Activated naive CD4-positive, alpha-beta T cell treated with anti-CD3 and anti-CD28 coated beads, Interleukin-2, amount 10 ng/mL, durations not matched to agents 7 days and 5 days (primary cell): Measurements from ENCODE around the gene CCT3.
"Not testable (repeated sequence)": the region's sequence is repeated elsewhere in the genome, so short reads cannot be mapped to it uniquely, and the experiment has no call there.

Experiments used
- CTCF ChIA-PET: fragments of 350-600 bp; sonication (Branson Sonifier 250); formaldehyde crosslinking; loops from one replicate; lab custom pipeline; 2021; ENCODE audit warnings: antibody characterized with exemption; lab: Charles Lee
- DNase-seq: peaks from one replicate; pipeline ENCODE4 v3.0.0-alpha.2; 2020
- H3K27ac Mint-ChIP-seq: one replicate; pipeline ENCODE4 v1.8.0; 2021; ENCODE audit warnings: mild to moderate bottlenecking, moderate library complexity, mixed read lengths
- H3K27me3 Mint-ChIP-seq: one replicate; pipeline ENCODE4 v1.8.0; 2021; ENCODE audit warnings: mild to moderate bottlenecking, mixed read lengths
- H3K36me3 Mint-ChIP-seq: one replicate; pipeline ENCODE4 v1.8.0; 2021; ENCODE audit warnings: mixed read lengths
- H3K4me1 Mint-ChIP-seq: one replicate; pipeline ENCODE4 v1.8.0; 2021; ENCODE audit warnings: mixed read lengths
- H3K4me3 Mint-ChIP-seq: one replicate; pipeline ENCODE4 v1.8.0; 2021; ENCODE audit warnings: mild to moderate bottlenecking, moderate library complexity, mixed read lengths
- H3K9me3 Mint-ChIP-seq: one replicate; pipeline ENCODE4 v1.8.0; 2021; ENCODE audit warnings: mixed read lengths

Gene CCT3

DNA sequence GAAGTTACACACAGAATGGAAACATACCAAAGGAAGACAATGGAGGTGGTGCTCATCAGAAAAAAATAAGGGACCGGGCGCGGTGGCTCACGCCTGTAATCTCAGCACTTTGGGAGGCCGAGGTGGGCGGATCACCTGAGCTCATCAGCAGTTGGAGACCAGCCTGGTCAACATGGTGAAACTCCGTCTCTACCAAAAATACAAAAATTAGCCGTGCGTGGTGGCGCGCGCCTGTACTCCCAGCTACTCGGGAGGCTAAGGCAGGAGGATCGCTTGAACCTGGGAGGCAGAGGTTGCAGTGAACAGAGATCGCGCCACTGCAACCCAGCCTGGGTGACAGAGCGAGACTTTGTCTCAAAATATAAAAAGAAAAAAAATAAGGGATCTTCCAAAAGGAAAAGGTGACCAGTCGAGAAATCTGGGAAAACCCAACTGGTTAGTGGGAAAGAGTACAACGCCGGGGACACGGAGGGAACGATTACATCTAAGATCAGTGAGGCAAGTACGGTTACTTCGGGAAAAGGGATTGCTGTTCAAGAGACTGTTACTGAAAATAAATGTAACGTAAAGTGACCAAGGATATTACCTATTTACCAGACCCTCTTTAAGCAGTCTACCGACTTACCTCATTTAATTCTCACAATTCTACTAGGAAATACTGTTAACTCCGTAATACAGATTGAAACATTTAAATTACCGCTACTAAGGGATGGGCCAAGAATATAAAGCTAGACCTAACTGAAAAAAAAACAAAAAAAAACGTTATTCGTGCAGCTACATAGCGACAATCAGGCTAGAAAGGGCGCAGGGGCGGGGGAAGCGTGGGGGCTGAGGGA lies 822 bp downstream of the CCT3 start:
- CTCF ChIA-PET = interaction anchor here (0.6 to 1.9 kb wide), 2 partner anchors 15 to 379 kb away, joined by 4 to 5 read pairs; no protein-coding TSS in a partner anchor
- peak overlapping the region; percentile 98 for H3K27ac Mint-ChIP-seq
- H3K36me3 Mint-ChIP-seq = peaks cover 32% of the 10 kb centered on the region
- H3K4me1 Mint-ChIP-seq = peaks cover 39% of the 10 kb centered on the region
- H3K27me3 Mint-ChIP-seq = no peaks in the 10 kb centered on the region
- DNase-seq = peak; percentile 43
- no peaks in the 10 kb centered on the region for H3K9me3 Mint-ChIP-seq
- peak overlapping the region; percentile 92 for H3K4me3 Mint-ChIP-seq

DNA sequence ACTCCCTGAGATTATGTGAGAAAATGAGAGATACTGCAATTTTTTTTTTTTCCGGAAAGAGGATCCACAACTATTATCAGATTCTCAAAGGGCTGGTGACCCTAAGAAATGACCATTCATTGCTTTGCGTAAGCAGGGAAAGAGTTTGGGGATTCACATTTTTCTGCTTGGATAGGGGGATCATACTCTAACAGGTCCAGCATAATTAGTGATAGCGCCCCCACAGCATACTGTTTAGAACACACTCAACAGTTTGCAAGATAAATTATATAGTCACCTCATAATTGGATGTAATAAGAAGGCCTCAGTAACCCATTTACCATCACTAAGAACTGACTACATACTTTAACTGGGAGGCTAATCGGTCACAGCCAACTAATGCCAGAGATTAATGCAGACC lies 1.9 kb downstream of the CCT3 start:
- H3K9me3 Mint-ChIP-seq = no peaks in the 10 kb centered on the region
- no peak for DNase-seq
- H3K4me1 Mint-ChIP-seq = peaks cover 39% of the 10 kb centered on the region
- H3K4me3 Mint-ChIP-seq = peak overlapping the region; percentile 92
- H3K27me3 Mint-ChIP-seq = no peaks in the 10 kb centered on the region
- peak overlapping the region; percentile 64 for H3K27ac Mint-ChIP-seq
- CTCF ChIA-PET = interaction anchor here (0.7 kb wide), 1 partner anchor 30 kb away, joined by 3 read pairs; no protein-coding TSS in a partner anchor
- H3K36me3 Mint-ChIP-seq = peaks cover 36% of the 10 kb centered on the region

- not testable (repeated sequence) for H3K4me3 Mint-ChIP-seq, H3K27ac Mint-ChIP-seq, DNase-seq, H3K27me3 Mint-ChIP-seq, H3K4me1 Mint-ChIP-seq, H3K9me3 Mint-ChIP-seq
- H3K36me3 Mint-ChIP-seq = peaks cover 36% of the 10 kb centered on the region
- CTCF ChIA-PET = interaction anchor here (1.2 to 1.9 kb wide), 3 partner anchors 177 to 226 kb away, joined by 3 to 6 read pairs (median 4); no protein-coding TSS in a partner anchor
These were observed 14.9 kb downstream of the CCT3 start for GRCh38 chr1:156323179-156323578.

GRCh38 chr1:156320560-156320959 lies 17.5 kb downstream of the CCT3 start:
- CTCF ChIA-PET = interaction anchor here (1.2 to 4.7 kb wide), 4 partner anchors 11 to 230 kb away, joined by 3 to 73 read pairs (median 4); no protein-coding TSS in a partner anchor
- no peak for DNase-seq
- H3K4me3 Mint-ChIP-seq = no peak overlapping the region
- no peak overlapping the region for H3K27ac Mint-ChIP-seq
- no peaks in the 10 kb centered on the region for H3K27me3 Mint-ChIP-seq
- H3K36me3 Mint-ChIP-seq = peaks cover 43% of the 10 kb centered on the region
- H3K4me1 Mint-ChIP-seq = no peaks in the 10 kb centered on the region
- no peaks in the 10 kb centered on the region for H3K9me3 Mint-ChIP-seq

DNA sequence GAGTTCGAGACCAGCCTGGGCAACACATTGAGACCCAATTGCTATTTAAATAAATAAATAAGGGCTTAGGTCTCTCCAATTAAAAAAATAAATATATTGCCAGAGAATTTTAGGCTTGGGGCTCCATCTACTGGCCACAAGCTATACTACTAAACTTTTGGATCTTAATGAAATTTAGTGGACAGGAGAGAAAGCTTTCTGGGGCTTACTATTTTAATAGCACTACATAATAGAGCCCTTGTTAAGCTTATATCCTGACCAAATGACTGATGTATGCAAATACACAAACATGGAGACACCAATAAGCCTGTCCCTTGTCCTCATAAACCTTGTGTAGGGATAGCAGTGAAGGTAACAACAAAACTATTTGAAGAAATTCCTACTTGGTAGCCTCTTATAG lies 18.4 kb downstream of the CCT3 start:
- peak; percentile 49 for DNase-seq
- H3K27me3 Mint-ChIP-seq = no peaks in the 10 kb centered on the region
- no peak overlapping the region for H3K27ac Mint-ChIP-seq
- H3K36me3 Mint-ChIP-seq = peaks cover 44% of the 10 kb centered on the region
- no peak overlapping the region for H3K4me3 Mint-ChIP-seq
- H3K4me1 Mint-ChIP-seq = no peaks in the 10 kb centered on the region
- CTCF ChIA-PET = interaction anchor here (0.7 to 4.7 kb wide), 23 partner anchors 12 to 235 kb away, joined by 3 to 73 read pairs (median 4); partner anchors contain the start of genes SMG5 and TMEM79
- H3K9me3 Mint-ChIP-seq = no peaks in the 10 kb centered on the region

DNA sequence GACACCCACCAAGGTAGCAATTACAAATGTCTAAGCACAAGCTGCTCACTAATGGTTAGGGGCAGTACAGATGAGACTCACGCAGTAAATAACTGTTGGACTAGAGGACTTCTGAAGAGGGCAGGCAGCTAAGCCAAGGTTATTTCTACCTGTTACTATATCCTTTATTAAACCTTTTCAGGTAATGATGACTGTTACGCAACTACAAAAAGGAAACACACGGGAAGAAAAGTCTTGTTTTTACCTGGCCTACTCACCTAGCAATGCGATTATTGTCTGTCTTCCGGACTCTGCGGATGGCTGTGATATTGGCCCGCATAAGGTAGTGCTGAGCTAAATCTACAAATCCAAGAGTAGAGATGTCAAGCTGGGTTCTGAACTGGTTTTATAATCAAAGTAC lies 21.2 kb downstream of the CCT3 start:
- no peak for DNase-seq
- H3K4me1 Mint-ChIP-seq = no peaks in the 10 kb centered on the region
- CTCF ChIA-PET = interaction anchor here (0.7 to 4.7 kb wide), 4 partner anchors 91 to 188 kb away, joined by 3 to 73 read pairs (median 4); no protein-coding TSS in a partner anchor
- H3K27ac Mint-ChIP-seq = no peak overlapping the region
- H3K9me3 Mint-ChIP-seq = no peaks in the 10 kb centered on the region
- no peak overlapping the region for H3K4me3 Mint-ChIP-seq
- H3K27me3 Mint-ChIP-seq = no peaks in the 10 kb centered on the region
- H3K36me3 Mint-ChIP-seq = peaks cover 47% of the 10 kb centered on the region

DNA sequence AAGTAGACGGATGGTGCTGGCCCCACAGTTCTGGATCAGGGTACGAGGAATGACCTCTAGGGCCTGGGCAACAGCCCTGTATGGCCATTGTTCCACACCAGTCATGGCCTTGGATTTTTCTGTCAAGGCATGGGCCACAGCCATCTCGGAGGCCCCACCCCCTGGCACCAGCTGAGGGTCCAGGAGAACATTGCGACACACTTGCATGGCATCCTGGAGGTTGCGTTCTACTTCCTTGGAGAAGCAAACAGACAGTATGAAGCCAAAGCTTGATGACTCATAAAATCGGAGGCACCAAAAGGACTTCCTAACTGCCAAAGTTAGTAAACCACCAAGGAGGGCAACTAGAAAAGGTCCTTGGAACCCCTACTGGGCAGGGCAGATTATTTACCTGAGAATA lies 27.1 kb downstream of the CCT3 start:
- no peaks in the 10 kb centered on the region for H3K4me1 Mint-ChIP-seq
- no peak overlapping the region for H3K4me3 Mint-ChIP-seq
- peaks cover 40% of the 10 kb centered on the region for H3K36me3 Mint-ChIP-seq
- DNase-seq = no peak
- CTCF ChIA-PET = no interaction called here
- H3K27me3 Mint-ChIP-seq = no peaks in the 10 kb centered on the region
- H3K27ac Mint-ChIP-seq = no peak overlapping the region
- no peaks in the 10 kb centered on the region for H3K9me3 Mint-ChIP-seq

DNA sequence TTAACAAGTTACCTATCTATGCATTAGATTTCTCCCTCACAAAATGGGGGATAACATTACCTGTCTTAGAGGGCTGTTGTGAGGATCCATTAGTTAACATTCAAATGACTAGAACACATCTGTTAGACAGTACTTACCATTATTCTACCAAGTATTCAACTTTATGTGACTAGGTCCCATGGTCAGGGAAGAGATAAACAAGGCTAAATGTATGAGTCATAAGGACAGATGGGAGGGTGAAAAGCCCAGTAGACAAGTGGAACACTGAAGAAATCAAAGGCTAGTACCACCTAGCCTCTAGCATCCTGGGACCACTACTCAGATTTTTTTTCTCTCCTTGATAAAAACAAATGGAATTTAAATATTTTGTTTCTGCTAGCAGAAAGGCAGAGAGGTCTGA lies 30.0 kb downstream of the CCT3 start:
- H3K4me3 Mint-ChIP-seq = no peak overlapping the region

GRCh38 chr1:156305215-156305614 lies 32.9 kb downstream of the CCT3 start:
- peaks cover 26% of the 10 kb centered on the region for H3K36me3 Mint-ChIP-seq
- H3K9me3 Mint-ChIP-seq = no peaks in the 10 kb centered on the region
- CTCF ChIA-PET = interaction anchor here (2.5 kb wide), 1 partner anchor 14 kb away, joined by 6 read pairs; no protein-coding TSS in a partner anchor
- no peaks in the 10 kb centered on the region for H3K4me1 Mint-ChIP-seq
- DNase-seq = no peak
- no peak overlapping the region for H3K4me3 Mint-ChIP-seq
- no peaks in the 10 kb centered on the region for H3K27me3 Mint-ChIP-seq
- no peak overlapping the region for H3K27ac Mint-ChIP-seq

More for the DNA sequence above, 30.0 kb downstream of the CCT3 start:
- peaks cover 39% of the 10 kb centered on the region for H3K36me3 Mint-ChIP-seq
- H3K27me3 Mint-ChIP-seq = no peaks in the 10 kb centered on the region
- DNase-seq = no peak
- H3K4me1 Mint-ChIP-seq = no peaks in the 10 kb centered on the region
- no peaks in the 10 kb centered on the region for H3K9me3 Mint-ChIP-seq
- CTCF ChIA-PET = interaction anchor here (1.4 to 1.7 kb wide), 2 partner anchors 11 to 78 kb away, joined by 3 to 8 read pairs; no protein-coding TSS in a partner anchor
- no peak overlapping the region for H3K27ac Mint-ChIP-seq

DNA sequence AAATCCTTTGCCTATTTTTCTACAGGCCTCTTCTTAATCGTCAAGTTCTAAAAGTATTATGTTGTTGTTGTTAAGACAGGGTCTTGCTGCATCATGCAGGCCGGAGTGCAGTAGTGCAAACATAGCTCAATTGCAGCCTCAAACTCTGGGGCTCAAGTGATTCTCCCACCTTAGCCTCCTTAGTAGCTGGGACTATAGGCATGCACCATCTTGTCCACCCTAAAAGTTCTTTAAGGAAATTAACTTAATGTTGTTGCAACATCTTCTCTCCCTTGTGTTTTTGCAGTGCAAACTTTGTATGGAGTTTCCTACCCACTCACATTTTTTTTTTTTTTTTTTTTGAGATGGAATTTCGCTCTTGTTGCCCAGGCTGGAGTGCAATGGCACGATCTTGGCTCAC lies 34.9 kb downstream of the CCT3 start:
- no peak overlapping the region for H3K27ac Mint-ChIP-seq

DNA sequence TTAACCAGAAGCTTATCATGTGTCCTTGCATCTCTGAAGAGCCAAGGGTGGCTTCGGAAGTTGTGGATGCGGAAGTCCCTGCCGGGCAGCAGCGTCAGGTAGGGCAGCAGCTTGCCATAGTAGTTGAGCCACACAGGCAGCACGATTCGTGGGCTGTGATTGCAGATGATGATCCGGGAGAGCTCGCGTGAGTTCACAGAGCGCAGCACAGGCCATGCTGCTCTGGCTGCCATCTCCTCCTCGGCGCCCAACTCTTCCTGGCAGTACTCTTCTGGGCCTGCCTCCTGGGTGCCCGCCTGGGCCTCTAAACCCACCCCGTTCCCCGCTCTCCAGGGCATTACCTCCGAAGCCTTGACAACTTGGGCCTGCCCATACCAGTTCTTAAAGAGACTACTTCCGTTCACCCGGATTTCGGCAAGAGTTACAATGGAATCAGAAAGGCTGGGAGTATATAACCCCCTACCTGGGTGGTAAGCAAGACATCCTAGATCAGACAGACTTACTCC lies 39.2 kb downstream of the CCT3 start, which contains the start of gene VHLL:
TSS of gene VHLL (minus strand) at position 456 of the 506 bp plus-strand sequence. CDS start at position 338, 118 bp downstream.
- CTCF ChIA-PET = no interaction called here
- H3K27ac Mint-ChIP-seq = no peak within 1 kb of the TSS

More for the DNA sequence above, 34.9 kb downstream of the CCT3 start:
- CTCF ChIA-PET = interaction anchor here (2.5 kb wide), 1 partner anchor 16 kb away, joined by 6 read pairs; no protein-coding TSS in a partner anchor
- Mint-ChIP-seq H3K36me3 (peaks cover 17% of the 10 kb centered on the region), H3K27me3 (no peaks in the 10 kb centered on the region), H3K9me3 (no peaks in the 10 kb centered on the region), H3K4me1 (no peaks in the 10 kb centered on the region), H3K4me3 (no peak overlapping the region)
- no peak for DNase-seq

GRCh38 chr1:156295391-156295947 lies 42.6 kb downstream of the CCT3 start, which contains the start of gene GLMP:
Gene GLMP (minus strand): TSS chr1:156295679. CDS start chr1:156295645, 34 bp downstream.
- H3K9me3 Mint-ChIP-seq = no peaks in the 10 kb centered on the region
- H3K27me3 Mint-ChIP-seq = no peaks in the 10 kb centered on the region
- peaks cover 20% of the 10 kb centered on the region for H3K4me1 Mint-ChIP-seq
- peak; percentile 81 for DNase-seq
- H3K36me3 Mint-ChIP-seq = peaks cover 6% of the 10 kb centered on the region
- H3K27ac Mint-ChIP-seq = peak within 1 kb of the TSS; percentile 77
- CTCF ChIA-PET = interaction anchor here (1.8 kb wide), 1 partner anchor 15 kb away, joined by 4 read pairs; no protein-coding TSS in a partner anchor
- H3K4me3 Mint-ChIP-seq = peak within 1 kb of the TSS; percentile 90

More for the DNA sequence above, 39.2 kb downstream of the CCT3 start, which contains the start of gene VHLL:
- no peak for DNase-seq
- Mint-ChIP-seq H3K36me3 (peaks cover 4% of the 10 kb centered on the region), H3K4me1 (peaks cover 17% of the 10 kb centered on the region), H3K27me3 (no peaks in the 10 kb centered on the region), H3K4me3 (no peak within 1 kb of the TSS), H3K9me3 (no peaks in the 10 kb centered on the region)

- CTCF ChIA-PET = interaction anchor here (0.9 to 1.1 kb wide), 2 partner anchors 10 to 163 kb away, joined by 3 read pairs; partner anchors contain the start of gene TMEM79
- no peaks in the 10 kb centered on the region for H3K9me3 Mint-ChIP-seq
- no peak for DNase-seq
- peaks cover 20% of the 10 kb centered on the region for H3K4me1 Mint-ChIP-seq
- H3K27ac Mint-ChIP-seq = no peak overlapping the region
- no peaks in the 10 kb centered on the region for H3K27me3 Mint-ChIP-seq
- no peak overlapping the region for H3K4me3 Mint-ChIP-seq
- peaks cover 8% of the 10 kb centered on the region for H3K36me3 Mint-ChIP-seq
These were observed 44.2 kb downstream of the CCT3 start for GRCh38 chr1:156293895-156294294.

- H3K27me3 Mint-ChIP-seq = no peaks in the 10 kb centered on the region
- peak overlapping the region; percentile 12 for H3K4me3 Mint-ChIP-seq
- CTCF ChIA-PET = interaction anchor here (0.9 to 1.1 kb wide), 2 partner anchors 10 to 163 kb away, joined by 3 read pairs; partner anchors contain the start of gene TMEM79
- H3K4me1 Mint-ChIP-seq = peaks cover 20% of the 10 kb centered on the region
- no peak for DNase-seq
- H3K36me3 Mint-ChIP-seq = peaks cover 11% of the 10 kb centered on the region
- no peak overlapping the region for H3K27ac Mint-ChIP-seq
- no peaks in the 10 kb centered on the region for H3K9me3 Mint-ChIP-seq
These were observed 45.0 kb downstream of the CCT3 start for GRCh38 chr1:156293098-156293434.
